Endothelial cell of umbilical vein (primary cell): ENCODE measurements around the gene UPP2. TPM values are rescaled to one million over a fixed set of nuclear protein-coding genes. Genes with fewer than 3 reads are reported as not detected.

Experiments used
- BruUV-seq: library from RNA; stranded (reverse); fragments of 400-500 nt; replicated peaks from 2 replicates; lab custom pipeline; 2021; lab: Mats Ljungman, UMichigan
- CTCF ChIA-PET: fragments of 300-600, 350-600 bp; sonication (Branson Sonifier 250); formaldehyde crosslinking; loops from one replicate; lab custom pipeline; 2021; ENCODE audit warnings: antibody characterized with exemption, inconsistent platforms; lab: Charles Lee
- POLR2A ChIA-PET: fragments of 300-600, 350-600 bp; sonication (Branson Sonifier 250); formaldehyde crosslinking; loops from one replicate; lab custom pipeline; 2021; ENCODE audit warnings: antibody characterized with exemption, inconsistent platforms; lab: Charles Lee
- DNase-seq: peaks from one replicate; pipeline ENCODE4 v3.0.0-alpha.2; 2011; ENCODE audit warnings: low read depth, low spot score
- FAIRE-seq: peaks from 2 replicates; lab custom pipeline; 2011; peaks lifted over from hg19 to GRCh38; lab: Jason Lieb, UNC
- H2AFZ ChIP-seq: 2 replicates; pipeline ENCODE4 v1.6.0; 2012; ENCODE audit warnings: low read depth, low read length, control low read depth, inconsistent platforms
- H3K27ac ChIP-seq: 2 replicates; pipeline ENCODE4 v1.5.1; 2011; ENCODE audit warnings: low read depth, mild to moderate bottlenecking, control low read depth, low read length, moderate library complexity; ENCODE audit not compliant: insufficient read depth
- H3K27me3 ChIP-seq, 2 experiments: 2 replicates each; pipeline versions ENCODE4 v1.6.0 to v1.6.1; 2011; ENCODE audit warnings: low read length in 2 of 2, mixed read lengths in 1 of 2; ENCODE audit not compliant: control insufficient read depth in 2 of 2, insufficient read depth in 2 of 2
- H3K36me3 ChIP-seq, 2 experiments: 2 replicates in 1 of 2; 3 replicates in 1 of 2; pipeline ENCODE4 v1.5.1; 2011; ENCODE audit warnings: low read length in 2 of 2, mild to moderate bottlenecking in 1 of 2, moderate library complexity in 1 of 2; ENCODE audit not compliant: control insufficient read depth in 2 of 2, insufficient read depth in 2 of 2; ENCODE audit errors: extremely low read depth in 1 of 2
- H3K4me1 ChIP-seq: 3 replicates; pipeline ENCODE4 v1.5.1; 2011; ENCODE audit warnings: mild to moderate bottlenecking, low read length; ENCODE audit not compliant: control insufficient read depth, insufficient read depth; ENCODE audit errors: extremely low read depth
- H3K4me2 ChIP-seq: 2 replicates; pipeline ENCODE4 v1.6.1; 2011; ENCODE audit warnings: low read length, control low read depth, mixed read lengths; ENCODE audit not compliant: insufficient read depth
- H3K4me3 ChIP-seq, 3 experiments: fragments of 200-600 bp in 1 of 3; sonication (generic), shearing (Covaris generic) in 1 of 3; replicated peaks in 1 of 3; 2 replicates each; pipeline ENCODE4 v1.5.1; 2011 to 2016; ENCODE audit warnings: control low read depth in 3 of 3, low read length in 3 of 3, mild to moderate bottlenecking in 2 of 3, inconsistent platforms in 1 of 3, low read depth in 1 of 3, moderate library complexity in 1 of 3; ENCODE audit not compliant: insufficient read depth in 1 of 3
- H3K79me2 ChIP-seq: 2 replicates; pipeline ENCODE4 v1.6.0; 2012; ENCODE audit warnings: low read length, inconsistent platforms; ENCODE audit not compliant: control insufficient read depth, insufficient read depth
- H3K9ac ChIP-seq: replicated peaks from 2 replicates; pipeline ENCODE3; 2011; ENCODE audit warnings: low read length, control low read depth; ENCODE audit not compliant: insufficient read depth; ENCODE audit errors: extremely low read depth
- H3K9me1 ChIP-seq: replicated peaks from 3 replicates; pipeline ENCODE4 v1.6.0; 2011; ENCODE audit warnings: mild to moderate bottlenecking, low read length; ENCODE audit not compliant: control insufficient read depth, insufficient read depth; ENCODE audit errors: extremely low read depth
- H3K9me3 ChIP-seq: replicated peaks from 2 replicates; pipeline ENCODE4 v1.5.1; 2012; ENCODE audit warnings: low read length, inconsistent platforms; ENCODE audit not compliant: control insufficient read depth, insufficient read depth
- H4K20me1 ChIP-seq: replicated peaks from 2 replicates; pipeline ENCODE3; 2011; ENCODE audit warnings: mild to moderate bottlenecking, low read length; ENCODE audit not compliant: control insufficient read depth, insufficient read depth; ENCODE audit errors: extremely low read depth
- CTCF ChIP-seq, 2 donors: IDR thresholded peaks; 1 replicate in 1 of 2; 2 replicates in 1 of 2; pipeline ENCODE4 v1.5.1; 2011; ENCODE audit warnings: low read length in 2 of 2, mild to moderate bottlenecking in 2 of 2, moderate library complexity in 2 of 2, control low read depth in 1 of 2, inconsistent platforms in 1 of 2, low read depth in 1 of 2; ENCODE audit not compliant: insufficient read depth in 1 of 2; ENCODE audit errors: extremely low read depth in 1 of 2
- EZH2 ChIP-seq: IDR thresholded peaks from 2 replicates; pipeline ENCODE4 v1.6.1; 2012; ENCODE audit warnings: borderline replicate concordance, low read depth, mild to moderate bottlenecking, moderate library complexity, low read length, inconsistent platforms; ENCODE audit not compliant: severe bottlenecking
- FOS ChIP-seq: IDR thresholded peaks from 2 replicates; pipeline ENCODE4 v1.6.1; 2011; ENCODE audit warnings: mild to moderate bottlenecking, low read length, moderate library complexity, borderline replicate concordance; ENCODE audit not compliant: insufficient read depth
- GATA2 ChIP-seq: IDR thresholded peaks from 2 replicates; pipeline ENCODE4 v1.7.0; 2011; ENCODE audit warnings: low read depth, mild to moderate bottlenecking, moderate library complexity, mixed read lengths, low read length; ENCODE audit not compliant: insufficient read length, insufficient read depth
- JUN ChIP-seq: IDR thresholded peaks from 2 replicates; pipeline ENCODE4 v1.6.1; 2011; ENCODE audit warnings: borderline replicate concordance, low read depth; ENCODE audit not compliant: insufficient read length, insufficient read depth
- MAX ChIP-seq: IDR thresholded peaks from 2 replicates; pipeline ENCODE4 v1.6.1; 2011; ENCODE audit not compliant: insufficient read depth, insufficient read length
- MYC ChIP-seq: IDR thresholded peaks from one replicate; pipeline ENCODE4 v1.6.1; 2011; ENCODE audit warnings: mild to moderate bottlenecking, low read depth, low read length
- POLR2A ChIP-seq: IDR thresholded peaks from 2 replicates; pipeline ENCODE4 v1.6.1; 2012; ENCODE audit warnings: low read depth, mild to moderate bottlenecking, control low read depth, low read length
- POLR2AphosphoS5 ChIP-seq: IDR thresholded peaks from 2 replicates; pipeline ENCODE4 v1.6.1; 2012; ENCODE audit warnings: low read depth, mild to moderate bottlenecking, control low read depth, low read length, moderate library complexity; ENCODE audit not compliant: insufficient read depth
- dilution Hi-C: fragments of 300-500 bp; cut with MboI; formaldehyde crosslinking; loops from one replicate; pipeline ENCODE4 v1.15.0; 2019; ENCODE audit warnings: low sequenced_read_pairs; ENCODE audit not compliant: extremely low pct_ligation_motif_present
- intact Hi-C: fragments of 100-400 bp; cut with micrococcal nuclease; formaldehyde crosslinking; loops from one replicate; pipeline ENCODE4 v1.10.0; 2022
- polyA plus RNA-seq, 4 experiments: library from polyadenylated mRNA; depleted of rRNA in 3 of 4; stranded (reverse) in 3 of 4; unstranded in 1 of 4; fragments of >200 nt; gene quantifications; 2 replicates each; pipeline versions ENCODE4 v1.2.1 to v1.2.3, GENCODE V29; 2011 to 2012; ENCODE audit warnings: missing spikeins in 1 of 4
- total RNA-seq: library from RNA; stranded (reverse); gene quantifications from 2 replicates; pipeline ENCODE4 v1.2.3, GENCODE V29; 2021

The UPP2 gene
- total and polyA plus RNA-seq, 2 donors (not counting 3 experiments of a cell fraction or from before 2014, with no cell fraction given): not detected

GRCh38 chr2:158174956-158175355, 73.3 kb downstream of the UPP2 start:
- FAIRE-seq (no peak), DNase-seq (no peak)
- H3K4me3 ChIP-seq: no peak overlapping the region
- dilution Hi-C loops: no loop called here
- intact Hi-C loops: loop anchor here (10.0 kb wide), 1 partner anchor 170 kb away; no protein-coding TSS in a partner anchor
- POLR2A ChIA-PET: no interaction called here
- no peaks in the 10 kb centered on the region for H3K4me1 ChIP-seq
- no peaks in the 10 kb centered on the region for H3K36me3 ChIP-seq
- no peak overlapping the region for H3K9ac ChIP-seq
- TF ChIP-seq GATA2 (no peak), JUN (no peak), EZH2 (no peak), POLR2A (no peak), CTCF (IDR thresholded peaks at IDR 0.05; ENCODE audit: extremely low read depth in 1 of 2, insufficient read depth in 1 of 2, low read depth in 1 of 2, low read length in 2 of 2) (no peak), MYC (no peak)
- no peaks in the 10 kb centered on the region for H3K79me2 ChIP-seq
- CTCF ChIA-PET: interaction anchor here (0.6 kb wide), 1 partner anchor 507 kb away, joined by 4 read pairs; no protein-coding TSS in a partner anchor
- no peak overlapping the region for H3K4me2 ChIP-seq
- no peaks in the 10 kb centered on the region for H4K20me1 ChIP-seq
- no peaks in the 10 kb centered on the region for H3K9me3 ChIP-seq
- no peaks in the 10 kb centered on the region for H3K9me1 ChIP-seq
- no TSS peak for BruUV-seq
- H2AFZ ChIP-seq: no peak overlapping the region
- H3K27me3 ChIP-seq: peaks cover 0 to 6% of the 10 kb centered on the region in 2 experiments
- no peak overlapping the region for H3K27ac ChIP-seq

GRCh38 chr2:158178646-158179045, 77.0 kb downstream of the UPP2 start:
- intact Hi-C loops: loop anchor here (1.0 to 10.0 kb wide), 4 partner anchors 166 to 576 kb away; no protein-coding TSS in a partner anchor
- Histone ChIP-seq H3K36me3 (no peaks in the 10 kb centered on the region), H3K4me3 (no peak overlapping the region), H3K27ac (no peak overlapping the region), H3K9me3 (no peaks in the 10 kb centered on the region), H3K9ac (no peak overlapping the region), H3K79me2 (no peaks in the 10 kb centered on the region), H3K4me1 (no peaks in the 10 kb centered on the region), H3K4me2 (no peak overlapping the region), H2AFZ (no peak overlapping the region), H3K27me3 (peaks cover 13 to 19% of the 10 kb centered on the region in 2 experiments), H3K9me1 (no peaks in the 10 kb centered on the region), H4K20me1 (no peaks in the 10 kb centered on the region)
- CTCF ChIA-PET: interaction anchor here (1.1 to 4.1 kb wide), 5 partner anchors 154 to 578 kb away, joined by 3 to 101 read pairs (median 8); no protein-coding TSS in a partner anchor
- POLR2A ChIA-PET: no interaction called here
- BruUV-seq: no TSS peak
- no peak for TF ChIP-seq POLR2AphosphoS5
- no peak for TF ChIP-seq GATA2
- no peak for TF ChIP-seq MAX
- TF ChIP-seq FOS: no peak
- no peak for TF ChIP-seq CTCF (IDR thresholded peaks at IDR 0.05; ENCODE audit: extremely low read depth in 1 of 2, insufficient read depth in 1 of 2, low read depth in 1 of 2, low read length in 2 of 2)
- TF ChIP-seq POLR2A: no peak
- no peak for TF ChIP-seq JUN
- TF ChIP-seq EZH2: no peak
- dilution Hi-C loops: no loop called here
- DNase-seq: no peak
- no peak for FAIRE-seq
